Stimulated activated CD8-positive, alpha-beta memory T cell treated with anti-CD3 and anti-CD28 coated beads, Interleukin-12 subunit alpha, Interleukin-12 subunit beta, amount 100 ng/mL, for 24 hours (primary cell): Measurements from ENCODE around the gene PPARGC1A.

Experiments used
- DNase-seq: peaks from one replicate; pipeline ENCODE4 v3.0.0-alpha.2; 2020; ENCODE audit errors: extremely low read depth

PPARGC1A gene

GRCh38 chr4:23770011-23770410 lies 119.8 kb downstream of the PPARGC1A start:
- DNase-seq: no peak

DNA sequence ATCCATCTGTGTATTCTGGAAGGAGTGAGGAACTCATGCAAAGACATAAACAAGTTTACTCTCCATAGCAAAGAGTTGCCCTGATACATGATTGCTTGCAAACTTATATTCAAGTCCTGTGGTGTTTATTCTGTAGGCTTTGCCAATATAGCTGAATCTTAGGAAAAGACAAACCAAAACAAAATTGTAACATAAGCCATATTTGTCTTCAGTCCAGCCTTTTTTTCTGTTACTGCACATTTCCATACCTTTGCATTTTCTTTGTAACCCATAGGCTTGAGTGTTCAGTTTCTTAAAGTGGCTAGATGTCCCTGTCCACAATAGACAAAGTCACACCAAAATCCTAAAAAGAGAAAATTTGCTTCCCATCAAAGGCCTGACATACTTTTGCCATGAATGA lies 120.4 kb downstream of the PPARGC1A start:
- no peak for DNase-seq

- no peak for DNase-seq
Measured at GRCh38 chr4:23768541-23768940, 121.3 kb downstream of the PPARGC1A start.

- DNase-seq: no peak
Measured at GRCh38 chr4:23766344-23766743, 123.5 kb downstream of the PPARGC1A start.

DNA sequence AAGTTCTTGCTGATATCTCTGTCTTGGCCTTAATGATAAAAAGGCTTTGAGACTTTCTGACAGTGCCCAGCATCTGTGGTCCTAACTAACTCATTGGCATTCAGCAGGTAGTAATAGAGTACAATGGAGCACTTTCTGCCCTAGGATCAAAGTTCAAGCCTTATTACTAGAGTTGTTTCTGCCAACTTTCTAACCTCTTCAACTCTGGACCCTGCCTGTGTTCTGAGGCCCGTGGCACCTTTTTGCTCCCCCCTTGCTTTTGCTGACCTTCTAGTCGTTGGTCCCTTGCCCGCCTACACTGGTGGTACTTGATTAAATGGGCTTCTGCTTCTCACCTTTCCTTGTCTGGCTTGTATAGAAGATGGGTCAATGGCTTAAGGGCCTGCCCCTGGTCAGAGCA lies 126.3 kb downstream of the PPARGC1A start:
- no peak for DNase-seq

DNA sequence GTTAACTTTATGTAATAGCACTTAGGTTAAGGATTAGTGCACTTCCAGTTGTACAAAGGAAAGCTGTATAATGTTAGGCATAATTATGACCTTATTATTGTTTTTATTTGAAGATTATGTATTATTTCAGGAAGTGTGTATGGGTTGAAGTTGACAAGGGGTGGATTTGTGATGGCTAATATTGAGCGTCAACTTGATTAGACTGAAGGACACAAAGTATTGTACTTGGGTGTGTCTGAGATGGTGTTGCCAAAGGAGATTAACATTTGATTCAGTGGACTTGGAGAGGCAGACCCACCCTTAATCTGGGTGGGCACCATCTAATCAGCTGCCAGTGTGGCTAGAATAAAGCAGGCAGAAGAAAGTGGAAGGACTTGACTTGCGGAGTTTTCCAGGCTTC lies 127.3 kb downstream of the PPARGC1A start:
- no peak for DNase-seq

DNA sequence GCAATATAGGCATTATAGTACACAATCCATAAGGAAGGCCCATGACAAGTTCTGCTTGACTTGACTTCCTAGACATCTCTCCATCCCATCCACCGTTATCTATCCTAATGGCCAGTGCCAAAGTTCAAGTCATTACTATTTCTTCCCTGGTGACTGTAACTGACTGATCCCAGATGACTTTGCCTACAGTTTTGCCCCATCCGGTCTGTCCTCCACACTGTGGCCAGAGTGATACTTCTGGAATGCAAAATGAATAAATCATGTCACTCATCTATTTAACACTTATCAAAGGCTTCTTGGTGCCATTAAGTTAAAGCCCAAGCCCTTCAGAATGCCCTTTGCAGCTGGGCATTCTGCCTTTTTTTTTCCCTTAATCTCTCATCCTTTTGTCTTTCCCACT lies 130.8 kb downstream of the PPARGC1A start:
- DNase-seq: no peak

DNA sequence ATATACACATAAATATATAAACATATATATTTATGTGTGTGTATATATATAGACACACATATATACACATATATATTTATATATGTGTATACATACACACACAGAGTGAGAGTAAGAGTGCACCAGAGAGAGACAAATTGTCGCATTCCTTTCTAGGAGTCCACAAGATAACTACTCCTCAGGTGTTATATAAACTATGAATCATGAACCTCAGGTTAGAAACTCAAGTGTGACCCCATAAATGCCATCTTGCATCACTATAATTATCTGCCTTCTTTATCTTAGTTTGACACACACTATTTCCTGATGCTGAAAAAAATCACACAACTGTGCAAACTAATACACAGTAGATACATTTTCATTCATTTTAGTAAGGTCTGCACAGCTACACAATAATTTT lies 135.2 kb downstream of the PPARGC1A start:
- no peak for DNase-seq

- no peak for DNase-seq
Measured at GRCh38 chr4:23750125-23750524, 139.7 kb downstream of the PPARGC1A start.

DNA sequence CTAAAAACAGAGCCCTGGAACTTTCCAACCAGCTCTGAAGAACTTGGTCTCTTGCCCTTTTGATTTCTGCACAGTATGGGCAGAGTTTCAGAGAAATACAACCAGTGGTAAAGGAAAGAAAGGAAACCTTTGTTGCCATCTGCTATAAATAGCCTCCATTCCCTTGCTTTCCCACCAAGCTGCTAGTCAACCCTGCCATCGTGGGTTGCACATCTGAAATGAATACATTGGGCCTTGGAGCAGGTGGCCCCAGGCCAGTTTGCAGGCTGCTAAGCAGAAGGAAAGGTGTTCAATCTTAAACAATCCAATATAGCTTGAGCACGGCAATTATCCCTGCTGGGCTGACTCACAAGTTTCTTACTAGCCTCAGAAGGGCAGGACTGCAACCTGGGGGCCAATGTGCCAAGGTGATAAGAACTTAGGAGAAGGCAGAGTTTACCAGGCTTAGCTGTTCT lies 142.5 kb downstream of the PPARGC1A start:
- DNase-seq: no peak

DNA sequence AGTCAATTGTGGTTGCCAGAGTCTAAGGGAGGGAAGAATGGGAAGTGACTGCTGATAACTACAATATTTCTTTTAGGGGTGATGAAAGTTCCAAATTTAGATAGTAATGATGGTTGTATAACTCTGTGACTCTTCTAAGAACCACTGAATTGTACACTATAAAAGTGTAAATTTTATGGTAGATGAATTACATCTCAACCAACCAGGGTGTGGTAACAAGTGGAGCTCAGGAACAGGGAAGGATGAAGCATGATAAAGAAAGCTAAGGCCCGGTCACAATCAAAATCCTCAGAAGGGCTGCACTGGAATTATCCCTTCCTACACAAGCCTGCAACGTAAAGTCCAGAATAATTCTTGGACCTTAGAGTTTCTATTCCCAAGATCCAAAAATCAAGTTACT lies 143.2 kb downstream of the PPARGC1A start:
- DNase-seq: no peak

GRCh38 chr4:23746027-23746426 lies 143.8 kb downstream of the PPARGC1A start:
- no peak for DNase-seq

GRCh38 chr4:23745377-23745776 lies 144.5 kb downstream of the PPARGC1A start:
- no peak for DNase-seq
